T-helper 17 cell (primary cell): ENCODE measurements around the gene FRY. TPM values are rescaled to one million over a fixed set of nuclear protein-coding genes. Genes with fewer than 3 reads are reported as not detected.

Experiments used
- ATAC-seq: fragments of 150-1000 bp; cut with Tn5 transposase; 2 replicates; pipeline ENCODE4 v1.10.0; 2021; ENCODE audit warnings: mild to moderate bottlenecking, moderate library complexity
- DNase-seq, 3 donors: peaks; one replicate each; pipeline versions ENCODE4 v3.0.0 to v3.0.0-alpha.2; 2020 to 2021
- H3K9me3 ChIP-seq: one replicate; pipeline ENCODE4 v1.7.0; 2013; ENCODE audit warnings: low read length, mild to moderate bottlenecking; ENCODE audit not compliant: control insufficient read depth, poor library complexity, severe bottlenecking
- H3K27ac Mint-ChIP-seq: one replicate; pipeline ENCODE4 v1.8.0; 2022; ENCODE audit warnings: mild to moderate bottlenecking, moderate library complexity, mixed read lengths
- H3K27me3 Mint-ChIP-seq: one replicate; pipeline ENCODE4 v1.8.0; 2022; ENCODE audit warnings: mixed read lengths
- H3K36me3 Mint-ChIP-seq: one replicate; pipeline ENCODE4 v1.8.0; 2022; ENCODE audit warnings: low read depth, mixed read lengths
- H3K4me1 Mint-ChIP-seq: one replicate; pipeline ENCODE4 v1.8.0; 2022; ENCODE audit warnings: mild to moderate bottlenecking, mixed read lengths
- H3K4me3 Mint-ChIP-seq: one replicate; pipeline ENCODE4 v1.8.0; 2022; ENCODE audit warnings: mild to moderate bottlenecking, moderate library complexity, mixed read lengths
- total RNA-seq, 4 donors: library from RNA in 2 of 4; stranded (reverse) in 2 of 4; gene quantifications; one replicate each; pipeline ENCODE4 v1.2.3 and lab custom pipeline; 2022 to 2026

FRY gene
- total RNA-seq, 2 donors from 2014 or later = 46.3 to 68.8 TPM

GRCh38 chr13:32117701-32118100, 86.1 kb downstream of the FRY start:
- no peak for DNase-seq
- H3K27ac Mint-ChIP-seq = no peak overlapping the region
- no peaks in the 10 kb centered on the region for H3K27me3 Mint-ChIP-seq
- peaks cover 19% of the 10 kb centered on the region for H3K4me1 Mint-ChIP-seq
- H3K4me3 Mint-ChIP-seq = no peak overlapping the region
- H3K36me3 Mint-ChIP-seq = peaks cover 6% of the 10 kb centered on the region
- ATAC-seq = no peak
- H3K9me3 ChIP-seq = no peaks in the 10 kb centered on the region

GRCh38 chr13:32121316-32121715, 89.7 kb downstream of the FRY start:
- H3K4me3 Mint-ChIP-seq = no peak overlapping the region
- H3K4me1 Mint-ChIP-seq = peaks cover 10% of the 10 kb centered on the region
- no peaks in the 10 kb centered on the region for H3K27me3 Mint-ChIP-seq
- DNase-seq (no peak), ATAC-seq (no peak)
- H3K9me3 ChIP-seq = no peaks in the 10 kb centered on the region
- H3K36me3 Mint-ChIP-seq = peaks cover 9% of the 10 kb centered on the region
- H3K27ac Mint-ChIP-seq = no peak overlapping the region

- no peak for DNase-seq
- Mint-ChIP-seq H3K27me3 (no peaks in the 10 kb centered on the region), H3K4me3 (no peak overlapping the region), H3K4me1 (peaks cover 7% of the 10 kb centered on the region), H3K27ac (no peak overlapping the region), H3K36me3 (peaks cover 4% of the 10 kb centered on the region)
- no peak for ATAC-seq
- H3K9me3 ChIP-seq = no peaks in the 10 kb centered on the region
Measured at GRCh38 chr13:32124743-32125142, 93.2 kb downstream of the FRY start.

GRCh38 chr13:32125221-32125689, 93.7 kb downstream of the FRY start:
- no peak for DNase-seq
- H3K27me3 Mint-ChIP-seq = no peaks in the 10 kb centered on the region
- no peak overlapping the region for H3K27ac Mint-ChIP-seq
- ATAC-seq = no peak
- H3K4me3 Mint-ChIP-seq = no peak overlapping the region
- peaks cover 4% of the 10 kb centered on the region for H3K36me3 Mint-ChIP-seq
- peaks cover 7% of the 10 kb centered on the region for H3K4me1 Mint-ChIP-seq
- H3K9me3 ChIP-seq = no peaks in the 10 kb centered on the region

GRCh38 chr13:32125751-32126150, 94.2 kb downstream of the FRY start:
- ATAC-seq (no peak), DNase-seq (no peak)
- Mint-ChIP-seq H3K4me3 (no peak overlapping the region), H3K36me3 (peaks cover 4% of the 10 kb centered on the region), H3K27ac (no peak overlapping the region), H3K4me1 (peaks cover 7% of the 10 kb centered on the region), H3K27me3 (no peaks in the 10 kb centered on the region)
- no peaks in the 10 kb centered on the region for H3K9me3 ChIP-seq

- H3K27me3 Mint-ChIP-seq = no peaks in the 10 kb centered on the region
- ATAC-seq = no peak
- H3K9me3 ChIP-seq = no peaks in the 10 kb centered on the region
- H3K36me3 Mint-ChIP-seq = peaks cover 4% of the 10 kb centered on the region
- H3K4me3 Mint-ChIP-seq = no peak overlapping the region
- H3K4me1 Mint-ChIP-seq = peaks cover 6% of the 10 kb centered on the region
- H3K27ac Mint-ChIP-seq = no peak overlapping the region
- DNase-seq = no peak
Measured at GRCh38 chr13:32126278-32126677, 94.7 kb downstream of the FRY start.

- no peaks in the 10 kb centered on the region for H3K27me3 Mint-ChIP-seq
- no peaks in the 10 kb centered on the region for H3K9me3 ChIP-seq
Measured at GRCh38 chr13:32126756-32127155, 95.2 kb downstream of the FRY start.

GRCh38 chr13:32127691-32128090, 96.1 kb downstream of the FRY start:
- DNase-seq (no peak), ATAC-seq (no peak)
- no peaks in the 10 kb centered on the region for H3K9me3 ChIP-seq
- Mint-ChIP-seq H3K27ac (no peak overlapping the region), H3K27me3 (no peaks in the 10 kb centered on the region), H3K4me3 (no peak overlapping the region), H3K36me3 (peaks cover 4% of the 10 kb centered on the region), H3K4me1 (peaks cover 3% of the 10 kb centered on the region)

More at GRCh38 chr13:32126756-32127155, 95.2 kb downstream of the FRY start:
- no peak overlapping the region for H3K27ac Mint-ChIP-seq
- ATAC-seq = no peak
- H3K4me3 Mint-ChIP-seq = no peak overlapping the region
- peaks cover 3% of the 10 kb centered on the region for H3K4me1 Mint-ChIP-seq
- DNase-seq = no peak
- H3K36me3 Mint-ChIP-seq = peaks cover 4% of the 10 kb centered on the region

GRCh38 chr13:32134241-32135055, 102.9 kb downstream of the FRY start:
- no peak for DNase-seq
- no peak overlapping the region for H3K27ac Mint-ChIP-seq

GRCh38 chr13:32135056-32135390, 103.4 kb downstream of the FRY start:
- no peak for ATAC-seq
- H3K27ac Mint-ChIP-seq = no peak overlapping the region

More at GRCh38 chr13:32134241-32135055, 102.9 kb downstream of the FRY start:
- ATAC-seq = no peak
- H3K4me1 Mint-ChIP-seq = peaks cover 5% of the 10 kb centered on the region
- no peaks in the 10 kb centered on the region for H3K9me3 ChIP-seq
- no peaks in the 10 kb centered on the region for H3K27me3 Mint-ChIP-seq
- peaks cover 9% of the 10 kb centered on the region for H3K36me3 Mint-ChIP-seq
- H3K4me3 Mint-ChIP-seq = no peak overlapping the region

GRCh38 chr13:32135655-32136054, 104.1 kb downstream of the FRY start:
- H3K9me3 ChIP-seq = no peaks in the 10 kb centered on the region
- Mint-ChIP-seq H3K27me3 (no peaks in the 10 kb centered on the region), H3K27ac (no peak overlapping the region), H3K36me3 (peaks cover 12% of the 10 kb centered on the region), H3K4me1 (peaks cover 5% of the 10 kb centered on the region), H3K4me3 (no peak overlapping the region)
- DNase-seq (no peak), ATAC-seq (no peak)

More at GRCh38 chr13:32135056-32135390, 103.4 kb downstream of the FRY start:
- H3K9me3 ChIP-seq = no peaks in the 10 kb centered on the region
- H3K27me3 Mint-ChIP-seq = no peaks in the 10 kb centered on the region
- peaks cover 9% of the 10 kb centered on the region for H3K36me3 Mint-ChIP-seq
- peaks cover 5% of the 10 kb centered on the region for H3K4me1 Mint-ChIP-seq
- no peak for DNase-seq
- H3K4me3 Mint-ChIP-seq = no peak overlapping the region

GRCh38 chr13:32136061-32136460, 104.5 kb downstream of the FRY start:
- Mint-ChIP-seq H3K4me1 (peaks cover 5% of the 10 kb centered on the region), H3K36me3 (peaks cover 12% of the 10 kb centered on the region), H3K4me3 (no peak overlapping the region), H3K27me3 (no peaks in the 10 kb centered on the region), H3K27ac (no peak overlapping the region)
- DNase-seq = no peak
- H3K9me3 ChIP-seq = no peaks in the 10 kb centered on the region
- ATAC-seq = no peak

GRCh38 chr13:32136716-32137115, 105.1 kb downstream of the FRY start:
- H3K27ac Mint-ChIP-seq = no peak overlapping the region
- no peaks in the 10 kb centered on the region for H3K27me3 Mint-ChIP-seq
- no peaks in the 10 kb centered on the region for H3K9me3 ChIP-seq
- H3K36me3 Mint-ChIP-seq = peaks cover 12% of the 10 kb centered on the region
- DNase-seq (no peak), ATAC-seq (no peak)
- peaks cover 5% of the 10 kb centered on the region for H3K4me1 Mint-ChIP-seq
- H3K4me3 Mint-ChIP-seq = no peak overlapping the region

- ATAC-seq (no peak), DNase-seq (no peak)
- Mint-ChIP-seq H3K4me3 (no peak overlapping the region), H3K27me3 (no peaks in the 10 kb centered on the region), H3K36me3 (peaks cover 16% of the 10 kb centered on the region), H3K4me1 (peaks cover 8% of the 10 kb centered on the region), H3K27ac (no peak overlapping the region)
- H3K9me3 ChIP-seq = no peaks in the 10 kb centered on the region
Measured at GRCh38 chr13:32139251-32139650, 107.7 kb downstream of the FRY start.
